HL-60 (cell line): Measurements from ENCODE around the gene DTX1.

Experiments
- DNase-seq, 2 experiments: peaks; one replicate each; pipeline ENCODE4 v3.0.0-alpha.2; 2010 to 2020; ENCODE audit warnings: low read depth in 1 of 2, low spot score in 1 of 2
- H3K27ac ChIP-seq: fragments of 250-450 bp; sonication (Bioruptor Pico); replicated peaks from 2 replicates; pipeline ENCODE4 v1.5.1; 2020; ENCODE audit warnings: mild to moderate bottlenecking, moderate library complexity
- H3K27me3 ChIP-seq: fragments of 250-450 bp; sonication (Bioruptor Pico); 2 replicates; pipeline ENCODE4 v1.5.1; 2021; ENCODE audit warnings: mild to moderate bottlenecking, moderate library complexity; ENCODE audit not compliant: insufficient read depth, poor library complexity, severe bottlenecking
- H3K4me3 ChIP-seq: replicated peaks from 2 replicates; pipeline ENCODE4 v1.5.1; 2011; ENCODE audit warnings: mild to moderate bottlenecking, control low read depth, low read length; ENCODE audit not compliant: insufficient read depth
- GABPA ChIP-seq: IDR thresholded peaks from 2 replicates; pipeline ENCODE4 v1.6.1; 2012; ENCODE audit warnings: low read depth
- POLR2AphosphoS5 ChIP-seq: IDR thresholded peaks from 2 replicates; pipeline ENCODE4 v1.6.1; 2012; ENCODE audit warnings: low read depth
- SPI1 ChIP-seq: IDR thresholded peaks from 2 replicates; pipeline ENCODE4 v1.6.1; 2012; ENCODE audit warnings: low read depth, mild to moderate bottlenecking, borderline replicate concordance
- TF ChIP-seq, protein P1 (sequence below): IDR thresholded peaks from one replicate; pipeline ENCODE4 v1.5.1; 2011; ENCODE audit warnings: low read length, control low read depth, inconsistent platforms; ENCODE audit not compliant: insufficient read depth
- TF ChIP-seq, protein P2 (sequence below): IDR thresholded peaks from 2 replicates; pipeline ENCODE4 v1.6.1; 2012; ENCODE audit warnings: low read depth; ENCODE audit not compliant: insufficient replicate concordance

Gene DTX1

DNA sequence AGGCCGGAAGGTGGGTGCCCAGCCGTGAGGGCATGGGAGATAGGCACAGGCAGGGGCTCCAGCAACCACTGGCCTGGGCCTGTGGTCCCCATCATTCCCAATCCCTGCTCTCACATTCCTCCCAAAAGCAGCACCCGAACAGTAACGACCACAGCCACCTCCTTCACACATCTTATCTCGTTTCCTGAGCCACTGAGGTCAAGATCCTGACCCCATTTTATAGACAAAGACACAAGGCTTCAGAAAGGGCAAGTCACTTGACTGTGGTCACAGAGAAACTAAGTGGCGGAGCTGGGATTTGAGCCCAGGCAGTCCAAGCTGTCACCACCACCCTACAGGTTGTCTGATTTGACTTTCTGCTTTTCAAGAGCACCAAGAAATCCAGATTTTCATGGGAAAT, 38.9 kb downstream of the DTX1 start:
- peaks cover 3% of the 10 kb centered on the region for H3K27me3 ChIP-seq
- no peak overlapping the region for H3K4me3 ChIP-seq
- no peak for TF ChIP-seq SPI1
- TF ChIP-seq POLR2AphosphoS5, result no peak
- no peak for TF ChIP-seq GABPA
- TF ChIP-seq, protein P1, sequence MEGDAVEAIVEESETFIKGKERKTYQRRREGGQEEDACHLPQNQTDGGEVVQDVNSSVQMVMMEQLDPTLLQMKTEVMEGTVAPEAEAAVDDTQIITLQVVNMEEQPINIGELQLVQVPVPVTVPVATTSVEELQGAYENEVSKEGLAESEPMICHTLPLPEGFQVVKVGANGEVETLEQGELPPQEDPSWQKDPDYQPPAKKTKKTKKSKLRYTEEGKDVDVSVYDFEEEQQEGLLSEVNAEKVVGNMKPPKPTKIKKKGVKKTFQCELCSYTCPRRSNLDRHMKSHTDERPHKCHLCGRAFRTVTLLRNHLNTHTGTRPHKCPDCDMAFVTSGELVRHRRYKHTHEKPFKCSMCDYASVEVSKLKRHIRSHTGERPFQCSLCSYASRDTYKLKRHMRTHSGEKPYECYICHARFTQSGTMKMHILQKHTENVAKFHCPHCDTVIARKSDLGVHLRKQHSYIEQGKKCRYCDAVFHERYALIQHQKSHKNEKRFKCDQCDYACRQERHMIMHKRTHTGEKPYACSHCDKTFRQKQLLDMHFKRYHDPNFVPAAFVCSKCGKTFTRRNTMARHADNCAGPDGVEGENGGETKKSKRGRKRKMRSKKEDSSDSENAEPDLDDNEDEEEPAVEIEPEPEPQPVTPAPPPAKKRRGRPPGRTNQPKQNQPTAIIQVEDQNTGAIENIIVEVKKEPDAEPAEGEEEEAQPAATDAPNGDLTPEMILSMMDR, result no peak
- TF ChIP-seq, protein P2, sequence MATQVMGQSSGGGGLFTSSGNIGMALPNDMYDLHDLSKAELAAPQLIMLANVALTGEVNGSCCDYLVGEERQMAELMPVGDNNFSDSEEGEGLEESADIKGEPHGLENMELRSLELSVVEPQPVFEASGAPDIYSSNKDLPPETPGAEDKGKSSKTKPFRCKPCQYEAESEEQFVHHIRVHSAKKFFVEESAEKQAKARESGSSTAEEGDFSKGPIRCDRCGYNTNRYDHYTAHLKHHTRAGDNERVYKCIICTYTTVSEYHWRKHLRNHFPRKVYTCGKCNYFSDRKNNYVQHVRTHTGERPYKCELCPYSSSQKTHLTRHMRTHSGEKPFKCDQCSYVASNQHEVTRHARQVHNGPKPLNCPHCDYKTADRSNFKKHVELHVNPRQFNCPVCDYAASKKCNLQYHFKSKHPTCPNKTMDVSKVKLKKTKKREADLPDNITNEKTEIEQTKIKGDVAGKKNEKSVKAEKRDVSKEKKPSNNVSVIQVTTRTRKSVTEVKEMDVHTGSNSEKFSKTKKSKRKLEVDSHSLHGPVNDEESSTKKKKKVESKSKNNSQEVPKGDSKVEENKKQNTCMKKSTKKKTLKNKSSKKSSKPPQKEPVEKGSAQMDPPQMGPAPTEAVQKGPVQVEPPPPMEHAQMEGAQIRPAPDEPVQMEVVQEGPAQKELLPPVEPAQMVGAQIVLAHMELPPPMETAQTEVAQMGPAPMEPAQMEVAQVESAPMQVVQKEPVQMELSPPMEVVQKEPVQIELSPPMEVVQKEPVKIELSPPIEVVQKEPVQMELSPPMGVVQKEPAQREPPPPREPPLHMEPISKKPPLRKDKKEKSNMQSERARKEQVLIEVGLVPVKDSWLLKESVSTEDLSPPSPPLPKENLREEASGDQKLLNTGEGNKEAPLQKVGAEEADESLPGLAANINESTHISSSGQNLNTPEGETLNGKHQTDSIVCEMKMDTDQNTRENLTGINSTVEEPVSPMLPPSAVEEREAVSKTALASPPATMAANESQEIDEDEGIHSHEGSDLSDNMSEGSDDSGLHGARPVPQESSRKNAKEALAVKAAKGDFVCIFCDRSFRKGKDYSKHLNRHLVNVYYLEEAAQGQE, result no peak
- no peak for DNase-seq
- H3K27ac ChIP-seq, result no peak overlapping the region

DNA sequence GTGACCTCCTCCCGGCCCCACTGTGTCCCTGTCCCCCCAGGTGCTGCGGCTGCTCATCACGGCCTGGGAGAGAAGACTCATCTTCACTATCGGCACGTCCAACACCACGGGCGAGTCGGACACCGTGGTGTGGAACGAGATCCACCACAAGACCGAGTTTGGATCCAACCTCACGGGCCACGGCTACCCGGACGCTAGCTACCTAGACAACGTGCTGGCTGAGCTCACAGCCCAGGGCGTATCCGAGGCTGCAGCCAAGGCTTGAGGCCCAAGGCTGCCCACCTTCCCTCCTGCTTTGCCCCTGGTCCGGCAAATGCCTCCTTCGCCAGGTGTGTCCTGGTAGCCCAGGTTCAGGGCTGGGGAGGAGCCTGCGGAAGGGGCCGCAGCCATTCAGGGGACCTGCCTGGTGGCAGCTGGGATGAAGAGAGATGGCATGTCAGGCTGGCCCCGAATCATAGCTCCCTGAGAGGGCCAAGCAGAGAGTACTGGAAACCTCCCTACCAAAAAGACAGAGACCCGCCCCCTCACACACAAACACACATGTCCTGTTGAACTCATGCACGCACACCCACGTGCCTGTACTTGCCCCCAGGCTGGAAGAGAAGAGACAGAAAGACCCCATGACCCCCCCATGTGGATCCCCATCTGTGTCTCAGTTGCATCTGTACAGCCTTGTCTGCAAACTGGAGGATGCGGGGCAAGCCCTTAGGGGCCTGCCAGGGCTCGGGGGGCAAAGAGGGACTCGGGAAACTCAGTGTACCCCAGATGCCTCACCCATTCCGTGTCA, 40.3 kb downstream of the DTX1 start:
- no peak overlapping the region for H3K4me3 ChIP-seq
- DNase-seq, result no peak
- no peak overlapping the region for H3K27ac ChIP-seq
- peaks cover 3% of the 10 kb centered on the region for H3K27me3 ChIP-seq
- TF ChIP-seq, protein P1, result no peak
- TF ChIP-seq SPI1 (no peak), POLR2AphosphoS5 (no peak), GABPA (no peak)
- TF ChIP-seq, protein P2, result no peak

DNA sequence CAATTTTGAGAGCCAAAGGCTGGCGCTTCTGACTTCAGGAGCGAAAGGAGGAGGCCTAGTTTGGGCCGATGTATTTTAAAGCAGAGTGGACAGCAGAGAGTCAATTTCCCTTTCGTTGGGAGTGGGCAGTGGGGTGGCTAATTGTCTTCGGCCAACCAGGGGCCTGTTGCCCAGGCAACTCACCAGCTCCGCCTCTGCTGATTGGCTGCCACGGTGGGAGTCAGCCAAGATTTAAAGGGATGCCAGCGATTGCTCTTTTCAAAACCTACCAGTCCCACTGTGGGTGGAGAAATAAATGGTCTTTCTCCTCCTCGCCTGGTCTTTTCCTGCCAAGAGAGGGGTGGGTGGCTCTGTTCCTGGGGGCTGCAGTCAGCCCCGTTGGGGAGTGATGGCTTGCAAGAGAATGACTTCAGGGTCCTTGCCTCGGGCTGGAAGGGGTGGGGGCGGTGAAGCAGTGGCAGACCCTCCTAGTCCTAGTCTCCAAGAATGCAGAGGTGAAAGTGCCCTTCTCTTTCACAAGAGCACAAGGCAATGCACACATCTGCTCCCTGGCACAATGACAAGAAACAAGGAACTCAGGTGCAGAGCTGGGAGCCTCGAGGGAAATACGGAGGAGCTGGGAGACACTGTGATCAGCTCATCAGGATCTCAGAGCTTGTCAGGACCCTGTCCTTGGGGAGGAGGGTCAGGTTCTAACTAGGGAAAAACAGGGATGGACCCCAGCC, 41.3 kb downstream of the DTX1 start:
- TF ChIP-seq, protein P2, result no peak
- TF ChIP-seq SPI1 (no peak), GABPA (no peak), POLR2AphosphoS5 (no peak)
- TF ChIP-seq, protein P1, result no peak
- no peak for DNase-seq
- no peak overlapping the region for H3K4me3 ChIP-seq

More for the DNA sequence above, 41.3 kb downstream of the DTX1 start:
- Histone ChIP-seq H3K27ac (no peak overlapping the region), H3K27me3 (no peaks in the 10 kb centered on the region)
